Activated CD4-positive, alpha-beta T cell treated with anti-CD3 and anti-CD28 coated beads for 48 hours (primary cell): ENCODE data around the gene HDAC4.

ENCODE experiments used
- DNase-seq: peaks from one replicate; pipeline ENCODE4 v3.0.0-alpha.2; 2020

HDAC4 gene

GRCh38 chr2:239068411-239068810 lies 332.4 kb downstream of the HDAC4 start:
- DNase-seq = no peak

- DNase-seq = no peak
Measured at GRCh38 chr2:239067196-239067865, 333.5 kb downstream of the HDAC4 start.

- DNase-seq = no peak
Measured at GRCh38 chr2:239066597-239066996, 334.2 kb downstream of the HDAC4 start.

- no peak for DNase-seq
Measured at GRCh38 chr2:239065962-239066361, 334.9 kb downstream of the HDAC4 start.

- DNase-seq = no peak
Measured at GRCh38 chr2:239065537-239065936, 335.3 kb downstream of the HDAC4 start.

- DNase-seq = no peak
Measured at GRCh38 chr2:239064891-239065290, 335.9 kb downstream of the HDAC4 start.

- DNase-seq = no peak
Measured at GRCh38 chr2:239064253-239064652, 336.6 kb downstream of the HDAC4 start.

GRCh38 chr2:239062743-239063142 lies 338.1 kb downstream of the HDAC4 start:
- DNase-seq = no peak

GRCh38 chr2:239061824-239062570 lies 338.8 kb downstream of the HDAC4 start:
- no peak for DNase-seq

- no peak for DNase-seq
Measured at GRCh38 chr2:239061121-239061666, 339.6 kb downstream of the HDAC4 start.

GRCh38 chr2:239060676-239061075 lies 340.1 kb downstream of the HDAC4 start:
- DNase-seq = no peak

- DNase-seq = no peak
Measured at GRCh38 chr2:239059854-239060253, 341.0 kb downstream of the HDAC4 start.

- no peak for DNase-seq
Measured at GRCh38 chr2:239058766-239059165, 342.1 kb downstream of the HDAC4 start.

GRCh38 chr2:239057533-239057932 lies 343.3 kb downstream of the HDAC4 start:
- no peak for DNase-seq

GRCh38 chr2:239056611-239057010 lies 344.2 kb downstream of the HDAC4 start:
- no peak for DNase-seq

- DNase-seq = no peak
Measured at GRCh38 chr2:239055756-239056493, 344.9 kb downstream of the HDAC4 start.

- DNase-seq = no peak
Measured at GRCh38 chr2:239054921-239055320, 345.9 kb downstream of the HDAC4 start.

- DNase-seq = no peak
Measured at GRCh38 chr2:239053801-239054503, 346.9 kb downstream of the HDAC4 start.

GRCh38 chr2:239052798-239053665 lies 347.8 kb downstream of the HDAC4 start:
- DNase-seq = no peak

- no peak for DNase-seq
Measured at GRCh38 chr2:239051891-239052445, 348.9 kb downstream of the HDAC4 start.

- no peak for DNase-seq
Measured at GRCh38 chr2:239050252-239050649, 350.6 kb downstream of the HDAC4 start.
